ENCODE data around the gene ZNF284.

The ZNF284 gene

DNA sequence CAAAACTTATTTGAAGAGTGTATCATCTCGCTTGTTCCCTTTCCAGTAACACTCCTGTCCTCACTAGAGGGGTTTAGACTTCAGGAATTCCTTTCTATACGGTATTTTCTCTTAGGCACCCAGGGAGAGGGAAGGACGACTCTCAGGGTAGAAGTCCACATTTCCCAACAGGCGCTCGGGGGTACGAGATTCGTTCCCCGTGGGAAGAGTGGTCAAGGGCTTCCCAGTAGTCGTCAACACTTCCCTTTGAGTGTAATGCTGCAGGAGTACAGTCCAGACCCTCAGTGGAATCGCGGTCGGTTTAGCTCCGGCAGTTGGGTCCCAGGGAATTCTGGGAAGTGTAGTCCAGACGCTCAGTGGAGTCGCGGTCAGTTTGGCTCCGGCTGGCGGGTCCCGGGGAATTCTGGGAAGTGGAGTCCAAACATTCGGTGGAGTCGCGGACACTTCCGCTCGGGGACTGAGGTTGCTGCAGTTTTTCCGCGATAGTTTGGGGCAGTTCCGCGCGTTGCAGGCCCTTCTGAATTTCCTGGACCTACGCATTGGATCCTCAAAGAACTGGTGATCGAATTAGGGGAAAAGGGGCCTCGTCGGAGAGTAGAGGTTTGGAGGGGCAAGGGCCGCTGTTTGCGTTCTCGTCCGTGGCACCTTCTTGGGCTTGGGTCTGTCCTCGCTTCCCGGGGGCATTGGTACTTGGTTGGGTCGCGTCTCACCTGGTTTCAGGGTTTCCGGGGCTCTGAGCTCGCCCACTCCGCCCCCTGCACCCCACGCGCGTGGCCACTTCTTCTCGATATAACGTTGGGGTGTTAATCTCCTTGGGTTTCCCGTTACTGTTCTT, 22.2 kb downstream of the ZNF284 start, which contains the start of gene ZNF224:
Gene ZNF224, plus strand, starts transcription at position 431 of the 835 bp plus-strand sequence. CDS start 3,513 bp downstream, outside the sequence.
- TF ChIP-seq, protein P1, sequence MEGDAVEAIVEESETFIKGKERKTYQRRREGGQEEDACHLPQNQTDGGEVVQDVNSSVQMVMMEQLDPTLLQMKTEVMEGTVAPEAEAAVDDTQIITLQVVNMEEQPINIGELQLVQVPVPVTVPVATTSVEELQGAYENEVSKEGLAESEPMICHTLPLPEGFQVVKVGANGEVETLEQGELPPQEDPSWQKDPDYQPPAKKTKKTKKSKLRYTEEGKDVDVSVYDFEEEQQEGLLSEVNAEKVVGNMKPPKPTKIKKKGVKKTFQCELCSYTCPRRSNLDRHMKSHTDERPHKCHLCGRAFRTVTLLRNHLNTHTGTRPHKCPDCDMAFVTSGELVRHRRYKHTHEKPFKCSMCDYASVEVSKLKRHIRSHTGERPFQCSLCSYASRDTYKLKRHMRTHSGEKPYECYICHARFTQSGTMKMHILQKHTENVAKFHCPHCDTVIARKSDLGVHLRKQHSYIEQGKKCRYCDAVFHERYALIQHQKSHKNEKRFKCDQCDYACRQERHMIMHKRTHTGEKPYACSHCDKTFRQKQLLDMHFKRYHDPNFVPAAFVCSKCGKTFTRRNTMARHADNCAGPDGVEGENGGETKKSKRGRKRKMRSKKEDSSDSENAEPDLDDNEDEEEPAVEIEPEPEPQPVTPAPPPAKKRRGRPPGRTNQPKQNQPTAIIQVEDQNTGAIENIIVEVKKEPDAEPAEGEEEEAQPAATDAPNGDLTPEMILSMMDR (IDR thresholded peaks at IDR 0.05; ENCODE audit: borderline replicate concordance, extremely low read depth, low read length, poor library complexity, severe bottlenecking) = no peak
- no peak for TF ChIP-seq EZH2 (IDR thresholded peaks at IDR 0.05; ENCODE audit: borderline replicate concordance, low read depth, low read length, severe bottlenecking)
- Histone ChIP-seq H4K20me1 (ENCODE audit: insufficient read depth, low read length) (no peaks in the 10 kb centered on the region; the same call in 1 of the 2 replicates), H3K9me3 (ENCODE audit: insufficient read depth, low read length, severe bottlenecking) (no peaks in the 10 kb centered on the region), H3K27ac (ENCODE audit: low read length) (peak within 1 kb of the TSS; percentile 87), H3K4me2 (ENCODE audit: insufficient read depth, low read length) (peak within 1 kb of the TSS; percentile 69), H2AFZ (ENCODE audit: low read depth, low read length) (peak within 1 kb of the TSS; percentile 98), H3K36me3 (ENCODE audit: insufficient read depth, low read length) (peaks cover 28% of the 10 kb centered on the region), H3K4me3 (ENCODE audit: low read depth in 1 of 2, low read length in 2 of 2) (peak within 1 kb of the TSS; percentile 90), H3K4me1 (ENCODE audit: insufficient read depth, low read length) (peaks cover 27% of the 10 kb centered on the region), H3K27me3 (ENCODE audit: insufficient read depth, low read length, poor library complexity) (no peaks in the 10 kb centered on the region), H3K79me2 (ENCODE audit: insufficient read depth, low read length) (peaks cover 47% of the 10 kb centered on the region), H3K9ac (ENCODE audit: low read depth, low read length) (peak within 1 kb of the TSS; percentile 73)
- ATAC-seq (ENCODE audit: insufficient read depth, low read depth) (peak; percentile 89), DNase-seq (peak; percentile 91)

- Histone ChIP-seq H3K4me3 (ENCODE audit: low read depth in 1 of 2, low read length in 2 of 2) (no peak overlapping the region), H2AFZ (ENCODE audit: low read depth, low read length) (no peak overlapping the region), H4K20me1 (ENCODE audit: insufficient read depth, low read length) (no peaks in the 10 kb centered on the region), H3K36me3 (ENCODE audit: insufficient read depth, low read length) (peaks cover 58% of the 10 kb centered on the region), H3K9me3 (ENCODE audit: insufficient read depth, low read length, severe bottlenecking) (peaks cover 21% of the 10 kb centered on the region), H3K27ac (ENCODE audit: low read length) (no peak overlapping the region), H3K4me2 (ENCODE audit: insufficient read depth, low read length) (no peak overlapping the region), H3K27me3 (ENCODE audit: insufficient read depth, low read length, poor library complexity) (no peaks in the 10 kb centered on the region), H3K4me1 (ENCODE audit: insufficient read depth, low read length) (peaks cover 13% of the 10 kb centered on the region), H3K79me2 (ENCODE audit: insufficient read depth, low read length) (no peaks in the 10 kb centered on the region; the same call in 1 of the 2 replicates), H3K9ac (ENCODE audit: low read depth, low read length) (no peak overlapping the region)
- DNase-seq (no peak), ATAC-seq (ENCODE audit: insufficient read depth, low read depth) (no peak)
- no peak for TF ChIP-seq EZH2 (IDR thresholded peaks at IDR 0.05; ENCODE audit: borderline replicate concordance, low read depth, low read length, severe bottlenecking)
- TF ChIP-seq, protein P1 (IDR thresholded peaks at IDR 0.05; ENCODE audit: borderline replicate concordance, extremely low read depth, low read length, poor library complexity, severe bottlenecking) = no peak
These were observed 35.8 kb downstream of the ZNF284 start for GRCh38 chr19:44107751-44108150.

DNA sequence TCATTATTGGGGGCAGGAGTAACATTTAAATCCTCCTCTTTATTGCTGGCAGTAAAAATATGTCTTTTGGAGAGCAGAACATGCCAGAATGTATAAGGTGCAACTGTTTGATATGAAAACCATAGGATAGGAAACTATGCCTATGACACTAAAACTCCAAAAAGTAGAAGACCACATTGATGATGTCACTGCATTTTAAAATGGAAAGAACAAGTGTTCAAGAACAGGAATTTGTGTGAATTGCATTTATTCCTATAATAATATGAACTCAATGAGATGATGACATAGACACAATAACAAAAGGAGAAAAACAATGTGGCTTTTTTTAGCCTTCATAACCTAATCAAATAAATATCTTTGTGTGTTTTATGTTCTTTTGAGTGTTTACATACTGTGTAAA, 37.5 kb downstream of the ZNF284 start:
- no peak overlapping the region for H2AFZ ChIP-seq (ENCODE audit: low read depth, low read length)
- TF ChIP-seq, protein P1 (IDR thresholded peaks at IDR 0.05; ENCODE audit: borderline replicate concordance, extremely low read depth, low read length, poor library complexity, severe bottlenecking) = no peak
- no peak for TF ChIP-seq EZH2 (IDR thresholded peaks at IDR 0.05; ENCODE audit: borderline replicate concordance, low read depth, low read length, severe bottlenecking)
- H3K36me3 ChIP-seq (ENCODE audit: insufficient read depth, low read length) = peaks cover 42% of the 10 kb centered on the region
- H3K4me3 ChIP-seq (ENCODE audit: low read depth in 1 of 2, low read length in 2 of 2) = no peak overlapping the region
- H3K4me1 ChIP-seq (ENCODE audit: insufficient read depth, low read length) = peaks cover 22% of the 10 kb centered on the region
- peaks cover 21% of the 10 kb centered on the region for H3K9me3 ChIP-seq (ENCODE audit: insufficient read depth, low read length, severe bottlenecking)
- DNase-seq = no peak
- no peak overlapping the region for H3K27ac ChIP-seq (ENCODE audit: low read length)
- H3K27me3 ChIP-seq (ENCODE audit: insufficient read depth, low read length, poor library complexity) = no peaks in the 10 kb centered on the region
- no peak overlapping the region for H3K4me2 ChIP-seq (ENCODE audit: insufficient read depth, low read length)
- no peak overlapping the region for H3K9ac ChIP-seq (ENCODE audit: low read depth, low read length)
- no peak for ATAC-seq (ENCODE audit: insufficient read depth, low read depth)
- H4K20me1 ChIP-seq (ENCODE audit: insufficient read depth, low read length) = no peaks in the 10 kb centered on the region
- peaks cover 12% of the 10 kb centered on the region for H3K79me2 ChIP-seq (ENCODE audit: insufficient read depth, low read length)

Data from DND-41 (cell line).